HG02943 (cell line): ENCODE results near the gene CD53.

Source experiments
- ATAC-seq: cut with Tn5 transposase; IDR thresholded peaks from one replicate; pipeline ENCODE4 v1.9.1; 2021; ENCODE audit warnings: mild to moderate bottlenecking, low read depth, moderate library complexity; ENCODE audit not compliant: unreplicated experiment

CD53 gene

DNA sequence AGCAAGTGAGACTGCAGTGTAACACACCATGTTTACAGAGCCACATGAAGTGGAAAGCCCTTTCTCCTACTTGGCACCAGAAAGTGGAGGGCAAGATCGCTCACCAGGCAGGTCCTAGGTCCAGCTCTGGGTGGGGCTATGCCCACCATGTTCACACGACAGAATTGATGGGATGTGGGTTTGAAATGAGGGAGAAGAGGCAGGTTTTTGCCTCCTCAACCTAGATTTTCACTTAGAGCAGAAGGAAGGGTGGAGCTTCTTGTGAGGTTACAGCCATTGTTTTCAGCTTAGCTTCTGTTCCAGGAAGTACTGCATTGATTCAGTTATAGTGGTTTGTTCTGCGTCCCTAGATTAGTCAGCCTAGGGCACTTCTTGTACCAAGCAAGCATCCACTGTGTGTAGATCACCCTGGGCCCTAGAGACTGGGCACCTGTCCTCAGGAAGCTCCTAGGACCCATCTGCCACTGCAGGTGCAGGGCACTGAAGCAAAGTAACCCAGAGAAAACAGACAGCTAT, 2.3 kb downstream of the CD53 start:
- ATAC-seq, result no peak

DNA sequence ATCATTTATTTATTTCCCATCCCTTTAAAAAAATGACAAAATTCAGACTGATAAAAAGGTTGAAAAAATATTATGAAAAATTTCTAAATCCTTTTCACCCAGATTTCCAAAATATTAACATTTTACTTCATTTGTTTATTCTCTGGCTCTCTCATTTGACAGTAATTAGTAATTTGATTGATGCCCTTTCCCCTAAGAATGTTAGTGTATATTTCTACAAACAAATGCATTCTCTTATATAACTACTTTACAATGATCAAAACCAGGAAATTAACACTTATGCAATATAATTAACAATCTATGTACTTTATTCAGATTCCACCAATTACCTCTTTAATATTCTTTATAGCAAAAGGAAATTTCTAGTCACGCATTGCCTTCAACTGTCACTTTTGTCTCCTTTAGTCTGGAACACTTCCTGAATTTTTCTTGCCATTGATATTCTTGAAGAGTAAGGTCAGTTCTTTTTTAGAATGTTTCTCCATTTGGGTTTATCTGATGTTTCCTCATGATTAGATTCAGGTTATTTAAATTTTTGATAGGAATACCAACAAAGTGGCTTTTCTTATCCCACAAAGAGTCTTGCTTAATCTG, 3.9 kb downstream of the CD53 start:
- no peak for ATAC-seq

DNA sequence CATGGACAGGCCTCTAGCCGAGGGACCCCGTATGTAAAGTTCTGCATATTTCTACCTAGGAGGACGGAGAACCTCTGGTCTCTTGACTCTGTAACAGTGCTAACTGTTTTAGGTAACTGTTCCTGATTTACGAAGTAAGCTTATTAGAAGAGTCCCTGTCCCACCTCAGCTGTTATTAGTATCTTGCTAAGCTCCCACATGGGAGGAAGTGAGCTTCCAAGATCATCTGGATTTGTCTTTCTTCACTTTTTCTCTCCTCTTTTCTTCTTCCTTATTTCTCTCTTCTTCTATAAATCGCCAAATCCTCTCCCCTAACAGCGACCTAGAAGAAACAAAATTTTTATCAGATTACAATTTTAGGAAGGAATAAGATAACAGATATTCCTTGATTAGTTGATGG, 4.4 kb downstream of the CD53 start:
- no peak for ATAC-seq

DNA sequence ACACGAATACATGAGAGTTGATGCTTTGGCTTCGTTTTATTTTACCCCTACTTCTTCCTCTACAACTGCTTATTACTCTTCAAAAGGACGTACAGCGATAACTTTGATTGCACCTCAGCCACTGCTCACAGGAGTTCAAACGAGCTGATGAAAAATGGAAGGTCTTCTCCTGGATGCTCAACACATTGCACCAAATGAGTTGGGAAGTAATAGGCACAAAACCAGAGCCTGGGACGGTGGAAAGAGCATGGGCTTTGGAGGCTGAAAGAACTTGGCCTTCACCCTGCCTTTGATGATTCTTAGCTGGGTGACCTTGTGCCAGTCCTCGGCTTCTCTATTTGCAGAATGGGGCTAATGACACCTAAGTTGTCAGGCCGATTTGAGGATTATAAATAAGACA, 4.8 kb downstream of the CD53 start:
- no peak for ATAC-seq

DNA sequence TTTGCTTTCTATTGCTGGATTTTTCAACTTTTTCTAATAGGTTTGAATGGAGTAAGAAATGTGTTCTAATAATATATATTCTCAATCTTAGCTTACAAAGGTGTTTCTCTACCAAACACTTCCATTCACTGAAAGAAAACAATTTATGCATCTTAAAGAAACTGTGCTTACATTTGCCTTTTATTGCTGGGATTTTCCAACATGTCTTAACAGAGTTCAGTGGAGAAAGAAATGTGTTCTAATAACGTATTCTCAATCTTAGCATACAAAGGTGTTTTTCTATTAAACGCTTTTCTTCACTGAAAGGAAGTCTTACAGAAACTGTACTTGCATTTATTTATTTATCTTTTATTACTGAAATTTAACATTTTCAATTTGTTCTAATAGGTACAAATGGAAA, 5.6 kb downstream of the CD53 start:
- ATAC-seq, result no peak

DNA sequence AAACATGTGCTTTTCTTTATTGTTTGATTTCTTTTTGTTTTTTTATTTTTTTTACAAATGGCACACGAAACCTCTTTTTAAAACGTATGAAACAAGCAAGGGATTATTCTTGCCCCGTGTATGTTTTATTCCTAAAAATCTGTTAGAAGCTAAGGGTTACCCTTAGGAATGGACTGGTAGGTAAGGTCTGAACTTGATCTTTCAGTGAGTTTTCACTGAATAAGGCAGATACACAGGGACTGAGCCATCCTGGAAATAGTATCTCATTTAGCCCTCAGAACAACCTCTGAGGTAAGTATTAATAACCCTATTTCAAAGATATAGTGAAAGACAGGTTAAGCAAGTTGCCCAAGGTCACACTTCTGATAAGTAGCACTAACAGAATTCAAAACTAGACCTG, 6.0 kb downstream of the CD53 start:
- ATAC-seq, result no peak

DNA sequence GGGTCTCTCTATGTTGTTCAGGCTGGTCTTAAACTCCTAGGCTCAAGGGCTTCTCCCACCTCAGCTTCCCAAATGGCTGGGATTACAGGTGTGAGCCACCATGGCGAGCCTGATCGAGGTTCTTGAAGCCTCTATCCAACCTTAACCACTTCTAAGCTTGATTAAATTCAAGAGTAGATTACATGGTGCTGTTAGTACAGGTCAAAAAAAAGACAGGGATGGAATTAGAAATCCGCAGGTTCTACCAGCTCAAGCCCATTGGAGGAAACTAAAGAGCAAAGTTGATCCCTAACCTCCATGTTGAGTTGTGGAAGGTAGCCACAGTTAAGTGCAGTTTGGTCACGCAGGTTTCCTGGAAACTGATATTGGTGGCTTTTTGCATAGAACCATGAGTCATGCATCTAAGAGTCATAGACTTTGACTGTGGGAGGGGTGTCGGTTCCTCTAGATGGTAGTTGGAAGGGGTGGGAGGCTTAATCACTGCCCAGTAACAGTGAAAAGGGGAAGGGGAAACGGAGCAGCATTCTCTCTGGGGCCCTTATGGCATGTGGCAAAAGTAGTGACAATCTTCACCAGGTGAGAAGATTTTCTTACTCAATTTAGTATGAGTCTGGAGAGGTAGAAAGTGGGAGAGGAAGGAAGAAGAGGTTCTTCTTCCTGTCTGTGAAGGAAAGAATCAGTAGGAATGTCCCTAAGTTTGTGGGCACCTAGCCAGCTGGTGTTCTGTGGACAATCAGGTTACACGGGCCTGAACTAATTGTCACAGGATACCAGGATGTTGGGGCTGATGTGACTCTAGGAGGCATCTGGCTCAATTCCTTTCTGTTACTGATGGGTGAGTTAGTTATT, 7.0 kb downstream of the CD53 start:
- no peak for ATAC-seq

DNA sequence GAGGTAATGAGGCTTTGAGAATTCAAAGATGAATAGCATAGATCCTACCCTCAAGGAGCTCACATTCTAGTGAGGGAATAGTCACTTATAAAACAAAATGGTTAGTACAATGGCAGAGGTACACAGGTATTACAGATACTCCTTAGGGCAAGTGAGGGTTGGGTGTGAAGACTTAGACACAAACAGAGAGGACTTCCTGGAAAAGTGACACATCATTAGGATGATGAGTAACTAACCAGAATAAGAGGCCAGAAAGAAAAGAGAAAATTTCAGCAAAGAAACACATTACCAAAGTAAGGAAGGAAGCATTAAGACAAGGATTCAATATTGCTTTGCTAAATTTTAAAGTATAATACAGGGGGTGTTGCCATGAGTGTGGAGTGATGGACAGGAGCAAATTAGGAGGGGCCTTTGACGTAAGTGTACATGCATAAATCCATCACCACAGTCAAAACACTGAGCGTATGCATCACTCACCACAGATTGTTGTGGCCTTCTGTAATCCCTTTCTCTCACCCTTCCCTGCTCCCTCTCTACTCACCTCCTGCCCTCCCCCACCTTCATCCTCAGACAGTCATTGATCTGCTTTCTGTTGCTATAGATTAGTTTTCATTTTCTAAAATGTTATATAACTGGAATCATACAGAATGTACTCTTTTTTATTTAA, 7.9 kb downstream of the CD53 start:
- ATAC-seq, result no peak

DNA sequence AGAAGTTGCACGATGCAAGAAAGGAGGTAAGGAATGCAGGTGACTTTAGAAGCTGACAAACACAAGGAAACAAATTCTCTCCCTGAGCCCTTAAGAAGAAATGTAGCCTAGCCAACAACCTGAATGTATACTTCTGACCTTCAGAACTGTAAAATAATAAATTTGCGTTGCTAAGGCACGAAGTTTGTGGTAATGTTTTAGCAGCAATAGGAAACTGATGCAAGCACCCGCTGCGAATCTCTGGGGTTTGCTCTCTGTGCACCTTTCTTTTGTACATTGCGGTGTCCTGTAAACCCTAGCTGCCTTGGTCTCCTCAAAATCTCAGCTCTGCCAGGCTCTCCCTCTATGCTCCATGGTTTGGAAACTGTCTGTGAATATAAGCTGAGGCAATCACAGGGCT, 15.1 kb downstream of the CD53 start:
- ATAC-seq, result no peak

DNA sequence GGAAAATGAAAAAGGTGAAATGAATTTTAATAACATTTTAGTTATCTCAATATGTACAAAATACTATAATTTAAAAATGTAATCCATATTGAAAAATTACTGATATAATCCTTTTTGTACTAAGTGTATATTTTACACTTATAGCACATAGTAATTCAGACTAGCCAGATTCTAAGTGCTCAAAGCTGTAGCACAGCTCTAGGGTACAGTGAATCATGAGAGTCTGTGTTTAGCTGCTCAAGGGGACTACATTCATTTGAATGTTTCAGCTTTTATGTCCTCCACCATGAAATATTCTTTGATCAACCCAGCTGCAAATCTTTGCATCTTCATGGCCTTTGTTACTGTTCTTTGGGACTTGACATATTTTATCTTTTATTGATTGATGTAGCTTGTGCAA, 15.7 kb downstream of the CD53 start:
- ATAC-seq, result no peak

DNA sequence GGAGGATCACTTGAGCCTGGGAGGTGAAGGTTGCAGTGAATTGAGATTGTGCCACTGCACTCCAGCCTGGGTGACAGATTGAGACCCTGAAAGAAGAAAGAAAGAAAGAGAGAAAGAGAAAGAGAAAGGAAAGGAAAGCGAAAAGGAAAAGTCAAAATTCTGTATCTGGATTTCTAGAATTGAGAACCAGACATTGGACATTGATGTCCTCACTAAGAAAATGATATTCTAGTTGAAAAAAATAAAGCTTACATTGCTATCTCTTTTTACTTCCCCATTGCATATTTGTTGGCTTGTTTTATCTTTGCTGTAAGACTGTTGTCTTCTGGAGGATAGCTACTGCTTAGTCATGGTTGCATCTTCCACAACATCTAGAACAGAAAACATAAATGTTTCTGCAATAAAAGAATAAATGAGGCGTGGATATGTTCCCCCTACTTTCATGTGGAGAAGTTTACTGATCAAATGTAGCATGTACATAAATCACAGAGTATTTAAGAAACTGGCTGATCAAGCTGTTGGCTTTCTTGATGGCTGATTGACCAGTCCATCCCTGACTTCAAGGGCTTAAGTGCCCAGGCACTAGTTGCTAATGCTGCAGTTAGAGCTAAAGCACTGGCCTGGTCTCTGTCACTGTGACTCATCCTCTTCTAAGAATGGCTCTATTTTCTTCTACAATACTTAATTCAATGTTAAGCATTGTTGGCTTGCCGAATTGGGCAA, 17.7 kb downstream of the CD53 start:
- ATAC-seq, result no peak

DNA sequence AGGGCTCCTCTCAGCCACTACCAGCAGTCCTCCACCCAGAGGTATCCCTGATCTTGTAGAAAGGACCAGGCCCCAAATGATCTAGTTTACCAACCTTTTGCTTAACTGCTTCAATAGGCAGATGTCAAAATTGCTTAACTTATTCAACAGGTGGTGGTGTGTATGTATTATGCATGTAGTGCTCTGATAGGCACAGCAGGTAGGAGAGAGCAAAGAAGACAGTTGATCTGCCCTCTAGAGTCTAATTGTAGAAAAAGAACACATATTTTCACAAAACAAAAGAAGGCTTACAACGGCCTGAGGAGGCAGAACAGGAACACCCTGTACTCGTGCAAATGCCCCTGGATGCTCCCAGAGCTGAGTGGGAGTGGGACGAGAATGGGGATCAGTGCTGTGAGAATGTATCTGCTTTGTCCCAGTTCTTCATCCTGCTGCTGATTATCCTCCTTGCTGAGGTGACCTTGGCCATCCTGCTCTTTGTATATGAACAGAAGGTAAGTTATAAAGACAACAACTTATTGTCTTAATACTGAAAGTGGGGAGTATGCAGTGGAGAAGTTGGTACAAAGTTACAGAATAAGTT, 21.1 kb downstream of the CD53 start:
- no peak for ATAC-seq

DNA sequence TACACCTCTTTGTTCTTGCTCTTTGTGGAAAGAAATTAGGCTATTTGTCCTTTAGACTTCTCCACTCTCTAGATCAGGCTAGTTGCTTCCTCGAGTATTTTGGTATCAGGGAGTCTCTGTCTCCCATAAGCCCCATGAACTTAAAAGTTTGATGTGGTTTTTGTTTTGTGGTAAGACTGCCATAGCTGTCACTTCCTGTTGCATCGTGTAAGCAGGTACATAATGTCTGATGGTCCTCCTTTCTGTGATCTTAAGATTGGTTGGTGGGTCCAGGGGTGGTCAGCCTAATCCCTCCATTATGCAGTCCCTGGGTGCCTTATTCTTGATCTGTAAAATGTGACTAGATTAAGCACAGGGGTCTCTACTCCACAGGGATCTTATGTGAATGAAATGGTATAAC, 23.1 kb downstream of the CD53 start:
- no peak for ATAC-seq

DNA sequence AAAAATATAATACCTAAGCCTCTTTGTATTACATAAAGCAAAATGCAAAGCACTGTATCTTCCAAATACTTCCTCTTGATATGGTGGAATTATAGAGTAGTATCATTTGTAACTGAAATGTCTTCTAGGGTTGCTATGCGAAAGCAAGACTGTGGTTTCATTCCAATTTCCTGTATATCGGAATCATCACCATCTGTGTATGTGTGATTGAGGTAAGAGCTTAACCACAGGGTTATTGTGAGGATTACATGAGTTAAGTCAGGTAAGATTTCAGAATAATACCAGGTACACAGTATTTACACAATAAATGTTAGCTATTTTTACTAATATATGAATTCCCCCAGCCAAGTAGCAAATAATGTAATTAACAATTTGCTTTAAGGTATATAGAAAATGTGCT, 24.7 kb downstream of the CD53 start:
- no peak for ATAC-seq

DNA sequence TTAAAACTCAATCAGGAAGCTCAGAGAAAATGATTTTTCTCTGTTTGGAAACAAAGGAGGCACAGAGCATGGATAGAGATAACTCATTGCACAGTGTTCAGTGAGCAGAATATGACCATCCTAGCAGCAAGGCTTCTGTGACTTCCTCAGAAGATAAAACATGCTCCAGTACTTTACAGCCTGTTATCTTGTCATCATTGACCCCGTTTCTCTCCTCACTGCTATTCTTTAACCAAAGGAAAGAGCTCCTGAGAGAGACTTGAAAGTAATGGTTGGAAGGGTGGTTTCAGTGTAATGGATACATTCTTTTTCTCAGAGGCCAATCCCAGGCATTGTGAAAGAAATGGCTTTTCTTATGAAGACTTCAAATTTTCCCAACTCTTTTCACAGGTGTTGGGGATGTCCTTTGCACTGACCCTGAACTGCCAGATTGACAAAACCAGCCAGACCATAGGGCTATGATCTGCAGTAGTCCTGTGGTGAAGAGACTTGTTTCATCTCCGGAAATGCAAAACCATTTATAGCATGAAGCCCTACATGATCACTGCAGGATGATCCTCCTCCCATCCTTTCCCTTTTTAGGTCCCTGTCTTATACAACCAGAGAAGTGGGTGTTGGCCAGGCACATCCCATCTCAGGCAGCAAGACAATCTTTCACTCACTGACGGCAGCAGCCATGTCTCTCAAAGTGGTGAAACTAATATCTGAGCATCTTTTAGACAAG, 25.9 kb downstream of the CD53 start:
- ATAC-seq, result no peak

DNA sequence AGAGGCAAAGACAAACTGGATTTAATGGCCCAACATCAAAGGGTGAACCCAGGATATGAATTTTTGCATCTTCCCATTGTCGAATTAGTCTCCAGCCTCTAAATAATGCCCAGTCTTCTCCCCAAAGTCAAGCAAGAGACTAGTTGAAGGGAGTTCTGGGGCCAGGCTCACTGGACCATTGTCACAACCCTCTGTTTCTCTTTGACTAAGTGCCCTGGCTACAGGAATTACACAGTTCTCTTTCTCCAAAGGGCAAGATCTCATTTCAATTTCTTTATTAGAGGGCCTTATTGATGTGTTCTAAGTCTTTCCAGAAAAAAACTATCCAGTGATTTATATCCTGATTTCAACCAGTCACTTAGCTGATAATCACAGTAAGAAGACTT, 26.5 kb downstream of the CD53 start:
- ATAC-seq, result no peak

DNA sequence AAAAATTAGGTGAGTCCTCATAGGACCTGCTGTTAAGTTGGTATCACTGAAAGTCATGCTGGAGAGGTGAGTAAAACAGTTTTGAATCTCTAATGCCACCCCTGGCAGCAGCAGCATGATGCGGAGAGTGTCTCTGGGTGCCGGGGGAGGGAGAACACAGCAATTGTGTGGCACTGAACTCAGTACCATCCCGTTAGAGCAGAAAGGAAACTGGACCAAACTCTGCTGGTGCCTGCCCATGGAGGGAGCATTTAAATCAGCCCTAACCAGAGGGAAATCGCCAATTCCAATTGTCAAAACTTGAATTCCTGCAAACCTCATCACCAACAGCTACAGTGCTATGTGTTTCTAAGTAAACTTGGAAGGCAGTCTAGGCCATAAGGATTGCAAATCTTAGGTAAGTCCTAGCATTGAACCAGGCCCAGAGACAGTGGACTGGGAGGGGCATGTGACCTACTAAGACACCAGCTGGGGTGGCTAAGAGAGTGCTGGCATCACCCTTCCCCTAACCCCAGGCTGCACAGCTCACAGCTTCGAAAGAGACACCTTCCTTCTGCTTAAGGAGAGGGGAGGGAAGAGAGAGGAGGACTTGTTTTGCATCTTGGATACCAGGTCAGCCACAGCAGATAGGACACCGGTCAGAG, 30.0 kb downstream of the CD53 start:
- no peak for ATAC-seq

DNA sequence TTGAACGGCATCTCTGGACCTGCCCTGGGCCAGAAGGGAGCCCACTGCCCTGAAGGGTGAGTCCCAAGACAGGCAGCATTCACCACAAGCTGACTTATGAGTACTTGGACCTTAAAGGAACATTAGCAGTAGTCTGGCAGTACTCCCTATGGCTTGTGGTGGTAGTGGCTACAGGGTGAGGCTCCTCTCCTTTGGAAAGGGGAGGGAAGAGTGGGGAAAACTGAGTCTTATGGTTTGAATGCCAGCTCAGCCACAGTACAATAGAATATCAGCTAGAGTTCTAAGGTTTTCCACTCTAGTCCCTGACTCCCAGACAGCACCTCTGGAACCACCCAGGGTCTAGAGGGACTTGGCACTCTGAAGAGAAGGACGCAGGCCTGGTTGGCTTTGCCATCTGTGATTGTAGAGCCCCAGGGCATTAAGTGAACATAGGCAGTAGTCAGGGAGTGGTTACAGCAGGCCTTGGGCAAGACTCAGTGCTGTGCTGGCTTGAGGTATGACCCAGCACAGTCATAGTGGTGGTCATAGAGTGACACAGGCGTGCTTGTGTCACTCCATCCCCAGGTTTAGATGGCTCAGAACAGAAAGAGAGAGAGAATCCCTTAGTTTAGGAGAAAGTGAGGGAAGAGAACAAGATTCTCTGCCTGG, 31.0 kb downstream of the CD53 start:
- ATAC-seq, result no peak

DNA sequence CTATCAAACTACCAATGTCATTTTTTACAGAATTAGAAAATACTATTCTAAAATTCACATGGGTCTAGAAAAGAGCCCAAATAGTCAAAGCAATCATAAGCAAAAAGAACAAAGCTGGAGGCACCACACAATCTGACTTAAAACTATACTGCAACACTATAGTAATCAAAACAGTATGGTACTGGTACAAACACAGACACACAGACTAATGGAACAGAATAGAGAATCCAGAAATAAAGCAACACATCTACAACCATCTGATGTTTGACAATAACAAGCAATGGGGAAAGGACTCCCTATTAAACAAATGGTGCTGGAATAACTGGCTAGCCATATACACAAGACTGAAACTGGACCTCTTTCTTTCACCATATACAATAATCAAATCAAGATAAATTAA, 39.8 kb downstream of the CD53 start:
- no peak for ATAC-seq
